HUES6 (cell line): ENCODE results near the gene IMPACT.

ENCODE experiments used
- H3K27ac ChIP-seq: 2 replicates; pipeline ENCODE4 v1.7.0; 2013; ENCODE audit warnings: low read depth, mild to moderate bottlenecking, low read length, inconsistent platforms
- H3K27me3 ChIP-seq: 2 replicates; pipeline ENCODE4 v1.6.1; 2013; ENCODE audit warnings: low read length; ENCODE audit not compliant: control insufficient read depth, insufficient read depth
- H3K36me3 ChIP-seq: 2 replicates; pipeline ENCODE4 v1.6.1; 2013; ENCODE audit warnings: low read length; ENCODE audit not compliant: control insufficient read depth, insufficient read depth
- H3K4me1 ChIP-seq: 2 replicates; pipeline ENCODE4 v1.6.1; 2013; ENCODE audit warnings: low read length; ENCODE audit not compliant: control insufficient read depth, insufficient read depth
- H3K4me3 ChIP-seq: 2 replicates; pipeline ENCODE4 v1.5.1; 2013; ENCODE audit warnings: low read depth, low read length
- H3K9ac ChIP-seq: one replicate; pipeline ENCODE4 v1.6.1; 2013; ENCODE audit warnings: mild to moderate bottlenecking, low read length
- H3K9me3 ChIP-seq: 2 replicates; pipeline ENCODE4 v1.6.1; 2013; ENCODE audit warnings: low read depth, low read length; ENCODE audit not compliant: control insufficient read depth, insufficient read depth

Gene IMPACT, protein sequence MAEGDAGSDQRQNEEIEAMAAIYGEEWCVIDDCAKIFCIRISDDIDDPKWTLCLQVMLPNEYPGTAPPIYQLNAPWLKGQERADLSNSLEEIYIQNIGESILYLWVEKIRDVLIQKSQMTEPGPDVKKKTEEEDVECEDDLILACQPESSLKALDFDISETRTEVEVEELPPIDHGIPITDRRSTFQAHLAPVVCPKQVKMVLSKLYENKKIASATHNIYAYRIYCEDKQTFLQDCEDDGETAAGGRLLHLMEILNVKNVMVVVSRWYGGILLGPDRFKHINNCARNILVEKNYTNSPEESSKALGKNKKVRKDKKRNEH

DNA sequence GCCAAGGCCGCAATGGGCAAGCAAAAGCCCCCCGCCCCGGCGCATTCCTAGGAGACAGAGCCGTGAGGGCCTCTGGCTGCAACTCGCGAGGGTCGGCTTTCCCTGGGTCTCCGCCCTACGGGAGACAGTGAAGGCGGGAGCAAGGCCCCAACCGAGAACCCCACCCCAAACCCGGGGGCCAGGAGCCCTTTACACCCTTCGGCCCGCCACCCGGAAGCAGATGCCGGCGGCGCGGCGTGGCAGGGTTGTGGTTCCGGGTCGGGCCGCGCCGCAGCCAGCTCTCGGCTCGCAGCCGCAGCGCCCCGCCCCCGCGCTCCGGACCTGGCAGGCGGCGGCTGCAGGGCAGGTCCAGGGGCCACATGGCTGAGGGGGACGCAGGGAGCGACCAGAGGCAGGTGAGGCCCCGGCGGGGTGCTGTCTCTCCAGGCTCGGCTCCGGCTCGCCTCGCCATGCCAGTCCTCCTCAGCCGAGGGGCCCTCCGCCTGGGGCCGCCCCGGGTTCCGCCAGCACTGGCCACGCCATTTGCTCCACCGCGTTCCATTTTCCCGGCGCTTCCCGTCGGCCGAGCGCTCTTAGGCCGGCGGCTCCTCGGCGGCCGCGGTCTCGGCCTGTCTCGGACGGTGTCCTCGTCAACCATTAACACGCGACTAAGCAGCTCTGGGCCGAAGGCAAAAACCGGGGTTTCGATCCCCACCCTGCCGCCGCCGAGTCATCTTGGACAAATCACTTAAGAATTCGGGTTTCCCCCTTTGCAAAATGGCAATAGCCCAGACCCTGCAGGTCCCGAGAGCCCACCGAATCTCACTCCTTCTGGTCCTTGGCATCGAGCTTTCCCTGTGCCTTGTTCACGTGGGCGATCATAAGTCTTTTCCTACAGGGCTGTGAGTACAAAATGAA is at the start of gene IMPACT:
Gene IMPACT (plus strand): TSS at position 273 of the 897 bp plus-strand sequence. CDS start 87 bp downstream, at position 360.
- Histone ChIP-seq H3K4me1 (peaks cover 9% of the 10 kb centered on the region; the same call in 1 of the 2 replicates), H3K9ac (peak within 1 kb of the TSS; percentile 98), H3K36me3 (peaks cover 17% of the 10 kb centered on the region), H3K27ac (peak within 1 kb of the TSS; percentile 98), H3K27me3 (0 out of 2 replicates have a peak, but pooled peaks cover 5% of the 10 kb centered on the region), H3K4me3 (peak within 1 kb of the TSS; percentile 95), H3K9me3 (no peaks in the 10 kb centered on the region)

DNA sequence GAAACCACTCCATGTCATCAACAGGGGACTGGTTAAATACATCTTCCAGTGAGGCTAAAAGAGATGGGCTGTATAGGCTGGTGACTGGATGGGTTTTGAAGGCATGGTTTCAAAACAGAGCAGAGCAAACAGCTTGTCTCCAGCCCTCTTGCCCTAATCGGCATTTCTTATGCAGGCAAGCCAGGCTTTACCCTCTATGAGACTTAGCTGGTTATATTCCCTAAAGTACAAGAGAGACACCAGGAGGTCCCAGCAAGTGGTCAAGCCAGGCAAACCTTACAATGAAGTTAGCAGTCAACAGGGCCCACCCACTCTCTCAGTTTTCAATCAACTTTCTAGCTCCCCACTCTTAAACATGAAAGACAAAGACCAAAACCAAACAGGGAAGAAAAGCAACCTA is 47.9 kb upstream of the IMPACT start:
- Histone ChIP-seq H3K27me3 (no peaks in the 10 kb centered on the region), H3K4me1 (peaks cover 39% of the 10 kb centered on the region), H3K4me3 (0 out of 2 replicates have a peak overlapping the region, but pooled peaks have one; percentile 4), H3K36me3 (peaks cover 20% of the 10 kb centered on the region), H3K9ac (no peak overlapping the region), H3K27ac (no peak overlapping the region), H3K9me3 (no peaks in the 10 kb centered on the region)

DNA sequence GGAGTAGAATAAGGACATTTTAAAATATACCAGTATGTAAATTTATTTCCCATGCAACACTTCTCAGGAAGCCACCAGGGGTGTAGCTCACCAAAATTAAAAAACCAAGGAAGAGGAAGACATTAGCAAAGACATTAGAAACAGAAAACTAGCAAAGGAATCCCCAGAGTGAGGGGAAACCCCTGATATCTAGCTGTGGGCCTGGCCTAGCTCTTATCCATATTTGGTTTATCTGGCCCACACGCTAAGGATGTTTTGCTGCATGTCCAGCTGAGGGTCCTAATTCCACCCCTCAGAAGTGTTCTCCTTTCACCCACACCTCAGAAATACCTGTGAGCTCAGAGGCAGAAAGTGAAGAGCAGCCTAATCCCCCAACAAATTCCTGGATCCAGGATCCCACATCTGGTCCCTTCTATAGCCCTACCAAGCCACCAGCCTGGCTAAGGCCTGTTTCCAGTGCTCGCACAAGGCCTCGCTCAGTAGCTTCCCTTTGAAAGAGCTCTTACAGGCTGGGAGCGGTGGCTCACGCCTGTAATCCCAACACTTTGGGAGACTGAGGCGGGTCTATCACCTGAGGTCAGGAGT is 46.2 kb upstream of the IMPACT start:
- Histone ChIP-seq H3K27me3 (no peaks in the 10 kb centered on the region), H3K27ac (peak overlapping the region; percentile 55), H3K36me3 (peaks cover 14% of the 10 kb centered on the region), H3K9ac (no peak overlapping the region), H3K9me3 (no peaks in the 10 kb centered on the region), H3K4me1 (peaks cover 29% of the 10 kb centered on the region), H3K4me3 (no peak overlapping the region)

GRCh38 chr18:24381126-24381525 is 45.3 kb upstream of the IMPACT start:
- H3K9ac ChIP-seq = no peak overlapping the region
- H3K9me3 ChIP-seq = no peaks in the 10 kb centered on the region
- no peak overlapping the region for H3K4me3 ChIP-seq
- no peak overlapping the region for H3K27ac ChIP-seq
- H3K4me1 ChIP-seq = peaks cover 29% of the 10 kb centered on the region
- H3K36me3 ChIP-seq = peaks cover 7% of the 10 kb centered on the region; the same call in 1 of the 2 replicates
- no peaks in the 10 kb centered on the region for H3K27me3 ChIP-seq

- Histone ChIP-seq H3K9ac (no peak overlapping the region), H3K9me3 (no peaks in the 10 kb centered on the region), H3K4me3 (no peak overlapping the region), H3K4me1 (no peaks in the 10 kb centered on the region), H3K27ac (no peak overlapping the region), H3K27me3 (no peaks in the 10 kb centered on the region), H3K36me3 (no peaks in the 10 kb centered on the region)
Observed at GRCh38 chr18:24386681-24387080, 39.8 kb upstream of the IMPACT start.

DNA sequence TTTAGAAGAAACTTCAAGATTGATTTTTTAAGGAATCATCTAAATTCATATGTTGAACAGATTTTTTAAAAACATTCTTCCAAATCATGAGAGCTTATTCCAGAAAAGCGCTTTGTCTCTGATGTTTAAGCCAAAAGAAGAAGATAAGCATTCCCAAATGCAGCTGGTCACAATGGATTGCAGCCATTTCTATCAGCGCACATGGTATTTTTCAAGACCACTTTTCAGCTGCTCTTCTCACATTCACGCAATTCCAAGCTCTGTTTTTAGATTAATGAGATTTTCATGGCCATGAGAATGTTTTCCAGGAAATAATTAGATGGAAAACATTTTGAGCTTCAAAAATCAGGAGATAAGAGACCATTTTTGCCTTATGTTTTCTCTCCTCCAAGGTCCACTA is 37.5 kb upstream of the IMPACT start:
- Histone ChIP-seq H3K4me3 (no peak overlapping the region), H3K9me3 (no peaks in the 10 kb centered on the region), H3K9ac (no peak overlapping the region), H3K27ac (no peak overlapping the region), H3K36me3 (no peaks in the 10 kb centered on the region), H3K4me1 (no peaks in the 10 kb centered on the region), H3K27me3 (no peaks in the 10 kb centered on the region)

DNA sequence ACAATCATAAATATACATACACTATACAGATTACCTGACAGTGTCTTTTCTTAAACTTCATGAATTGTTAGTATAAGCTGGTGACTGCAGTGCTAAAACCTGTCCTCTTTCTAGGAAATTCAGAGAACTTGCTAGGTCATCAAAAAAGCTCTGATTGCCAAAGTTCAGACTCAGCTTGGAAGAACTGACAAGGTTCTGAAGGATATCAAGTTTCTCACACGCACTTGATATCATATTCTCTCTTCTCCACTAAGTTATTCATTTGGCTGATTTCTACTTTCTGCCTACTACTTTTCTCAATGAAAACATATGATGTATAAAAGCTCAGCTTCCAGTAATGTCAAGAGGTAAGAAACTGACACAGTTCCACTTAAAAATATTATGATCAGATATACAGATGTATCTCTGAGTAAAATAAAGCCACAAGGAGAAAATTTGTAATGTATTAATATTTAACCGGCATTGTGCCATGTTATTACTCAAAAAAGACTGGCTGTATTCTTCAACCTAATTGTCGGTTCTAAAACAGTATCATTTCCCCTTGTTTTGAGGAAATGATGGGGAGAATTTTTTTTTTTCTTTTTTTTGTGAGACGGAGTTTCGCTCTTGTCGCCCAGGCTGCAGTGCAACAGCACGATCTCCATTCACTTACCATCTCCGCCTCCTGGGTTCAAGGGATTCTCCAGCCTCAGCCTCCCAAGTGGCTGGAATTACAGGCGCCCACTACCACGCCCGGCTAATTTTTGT is 31.2 kb upstream of the IMPACT start:
- peak overlapping the region; percentile 9; the same call in 1 of the 2 replicates for H3K4me3 ChIP-seq
- no peak overlapping the region for H3K9ac ChIP-seq
- H3K4me1 ChIP-seq = peaks cover 24% of the 10 kb centered on the region
- no peaks in the 10 kb centered on the region for H3K9me3 ChIP-seq
- H3K27ac ChIP-seq = no peak overlapping the region
- no peaks in the 10 kb centered on the region for H3K36me3 ChIP-seq
- no peaks in the 10 kb centered on the region for H3K27me3 ChIP-seq

DNA sequence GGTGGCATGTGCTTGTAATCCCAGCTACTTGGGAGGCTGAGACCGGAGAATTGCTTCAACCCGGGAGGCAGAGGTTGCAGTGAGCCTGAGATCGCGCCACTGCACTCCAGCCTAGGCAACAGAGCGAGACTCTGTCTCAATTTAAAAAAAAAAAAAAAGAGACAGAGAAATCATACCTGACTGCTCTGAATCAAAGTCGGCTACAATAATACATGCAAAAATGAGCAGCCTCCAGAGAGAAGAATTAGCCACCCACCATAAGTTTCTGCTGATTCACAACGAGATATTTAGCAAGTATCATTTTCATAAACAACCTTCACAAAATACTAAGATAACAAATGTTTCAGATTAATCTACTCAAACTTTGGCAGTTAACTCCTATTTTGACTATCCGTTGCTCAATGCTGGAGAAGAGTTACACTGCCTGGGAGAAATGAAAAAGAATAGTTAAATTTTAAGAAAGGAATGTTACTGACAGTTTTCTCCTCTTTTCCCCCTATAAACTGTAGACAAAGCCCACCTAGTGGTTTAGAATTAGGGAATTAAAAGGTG is 30.3 kb upstream of the IMPACT start:
- H3K27ac ChIP-seq = no peak overlapping the region
- no peak overlapping the region for H3K9ac ChIP-seq
- no peaks in the 10 kb centered on the region for H3K9me3 ChIP-seq
- peak overlapping the region; percentile 69 for H3K4me3 ChIP-seq
- peaks cover 34% of the 10 kb centered on the region for H3K4me1 ChIP-seq
- H3K27me3 ChIP-seq = no peaks in the 10 kb centered on the region
- no peaks in the 10 kb centered on the region for H3K36me3 ChIP-seq

DNA sequence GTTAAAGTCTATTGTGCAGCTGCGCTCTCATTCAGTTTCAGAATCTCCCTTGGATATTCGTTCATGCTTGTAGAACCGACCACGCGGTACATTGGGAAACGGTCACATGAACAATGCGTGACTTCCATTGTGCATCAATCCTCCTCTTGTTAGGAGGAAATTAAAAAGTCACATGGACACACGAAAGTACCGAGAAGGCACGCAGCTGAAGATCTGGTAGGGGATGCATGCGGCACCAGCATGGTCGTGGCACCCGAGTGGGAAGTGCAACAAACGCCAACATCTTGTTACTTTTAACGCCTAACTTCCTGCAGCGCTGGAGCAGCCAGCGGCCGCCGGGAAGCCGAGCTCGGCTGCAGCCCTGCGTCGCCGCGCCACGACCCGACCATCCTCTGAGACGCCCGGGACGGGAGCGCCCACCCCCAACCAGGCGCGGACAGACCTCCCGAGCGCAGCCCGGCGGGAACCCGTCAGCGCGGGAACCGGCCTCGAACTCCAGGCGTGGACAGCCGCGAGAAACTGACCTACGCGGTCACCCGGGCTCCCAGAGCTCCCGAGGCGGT is 29.3 kb upstream of the IMPACT start:
- Histone ChIP-seq H3K4me3 (peak overlapping the region; percentile 69), H3K4me1 (peaks cover 38% of the 10 kb centered on the region)

More for the DNA sequence above, 29.3 kb upstream of the IMPACT start:
- no peaks in the 10 kb centered on the region for H3K27me3 ChIP-seq
- H3K27ac ChIP-seq = peak overlapping the region; percentile 35; the same call in 1 of the 2 replicates
- no peaks in the 10 kb centered on the region for H3K9me3 ChIP-seq
- H3K36me3 ChIP-seq = no peaks in the 10 kb centered on the region
- H3K9ac ChIP-seq = peak overlapping the region; percentile 83
